Upper lobe of left lung (tissue), 6 donors: Measurements from ENCODE around the gene ACTRT3. TPM values are rescaled to one million over a fixed set of nuclear protein-coding genes. Genes with fewer than 3 reads are reported as not detected.

ENCODE experiments used
- ATAC-seq, 2 donors: fragments of 200-7000 bp; cut with Tn5 transposase; one replicate each; pipeline ENCODE4 v1.9.1; 2022; ENCODE audit warnings: mild to moderate bottlenecking in 2 of 2, moderate library complexity in 2 of 2; ENCODE audit not compliant: low FRiP score in 2 of 2
- DNase-seq, 2 donors: peaks; one replicate each; pipeline ENCODE4 v3.0.0-alpha.2; 2019 to 2020
- H3K27ac ChIP-seq, 4 donors: fragments of 200-600 bp; sonication (generic); one replicate each; pipeline ENCODE4 v1.5.1; 2016 to 2019
- H3K27me3 ChIP-seq, 4 donors: fragments of 200-600 bp; sonication (generic); one replicate each; pipeline ENCODE4 v1.5.1; 2017 to 2019
- H3K36me3 ChIP-seq, 4 donors: fragments of 200-600 bp; sonication (generic); one replicate each; pipeline ENCODE4 v1.5.1; 2016 to 2019
- H3K4me1 ChIP-seq, 4 donors: fragments of 200-600 bp; sonication (generic); one replicate each; pipeline ENCODE4 v1.5.1; 2018 to 2019
- H3K4me3 ChIP-seq, 4 donors: fragments of 200-600 bp; sonication (generic); one replicate each; pipeline ENCODE4 v1.5.1; 2017 to 2019; ENCODE audit warnings: mild to moderate bottlenecking in 2 of 4, moderate library complexity in 1 of 4
- H3K9me3 ChIP-seq, 4 donors: fragments of 200-600 bp; sonication (generic); one replicate each; pipeline ENCODE4 v1.5.1; 2018 to 2019
- CTCF ChIP-seq, 6 experiments: fragments of 450-650 bp in 4 of 6; fragments of 200-600 bp in 2 of 6; sonication (generic) in 2 of 6; IDR thresholded peaks; one replicate each; pipeline ENCODE4 v1.5.1; 2016 to 2019; ENCODE audit warnings: antibody characterized with exemption in 6 of 6
- EP300 ChIP-seq, 4 donors: sonication (generic); formaldehyde crosslinking; IDR thresholded peaks; one replicate each; pipeline ENCODE4 v1.5.1; 2017; ENCODE audit warnings: antibody characterized with exemption in 4 of 4, control low read depth in 2 of 4
- POLR2A ChIP-seq, 4 donors: fragments of 450-650 bp; IDR thresholded peaks; one replicate each; pipeline ENCODE4 v1.5.1; 2016 to 2017; ENCODE audit warnings: antibody characterized with exemption in 4 of 4, mild to moderate bottlenecking in 2 of 4
- POLR2AphosphoS5 ChIP-seq, 2 donors: sonication (generic); formaldehyde crosslinking; IDR thresholded peaks; one replicate each; pipeline ENCODE4 v1.5.1; 2017; ENCODE audit warnings: antibody characterized with exemption in 2 of 2
- WGBS, 2 donors: methylation state at CpG; one replicate each; pipeline ENCODE4 v1.1.5; 2017 to 2018; 5-methylcytosine and 5-hydroxymethylcytosine counted together
- total RNA-seq, 6 donors: library from RNA; depleted of rRNA in 4 of 6; stranded (reverse); fragments of >200 nt in 4 of 6; gene quantifications; one replicate each; pipeline versions ENCODE4 v1.1.0 to v1.2.1, GENCODE V29; 2016 to 2021
- donor health status: DM: no; HTN: no; CAD: no; lungs with moderate emphysema.
- donor health status: DM: no; HTN: yes; CAD: no; lungs with severe emphysema.

Gene ACTRT3
- total RNA-seq, 6 donors from 2014 or later, result 0.55 to 6.3 (median 1.7) TPM

- DNase-seq, result no peak
- TF ChIP-seq CTCF (IDR thresholded peaks at IDR 0.05) (no peak), POLR2A (IDR thresholded peaks at IDR 0.05) (peak in 1 of 4 donors; percentile 35), POLR2AphosphoS5 (IDR thresholded peaks at IDR 0.05) (peak; percentile 2 to 26)
- peaks cover 15 to 27% (median 23%) of the 10 kb centered on the region in 4 donors for H3K4me1 ChIP-seq
- no peaks in the 10 kb centered on the region for H3K27me3 ChIP-seq
- no peaks in the 10 kb centered on the region for H3K9me3 ChIP-seq
- H3K36me3 ChIP-seq, result peaks cover 0 to 18% (median 2%) of the 10 kb centered on the region in 4 donors
- peak overlapping the region; percentile 19 to 78 (median 73) for H3K4me3 ChIP-seq
- H3K27ac ChIP-seq, result peak overlapping the region; percentile 98 to 100 (median 98)
- 0 to 1% methylated on average over 27 of the region's 27 CpGs for WGBS, 2 donors
- peak in 1 of 2 donors; percentile 61 for ATAC-seq
Observed at GRCh38 chr3:169771497-169772304, 2.3 kb upstream of the ACTRT3 start.

DNA sequence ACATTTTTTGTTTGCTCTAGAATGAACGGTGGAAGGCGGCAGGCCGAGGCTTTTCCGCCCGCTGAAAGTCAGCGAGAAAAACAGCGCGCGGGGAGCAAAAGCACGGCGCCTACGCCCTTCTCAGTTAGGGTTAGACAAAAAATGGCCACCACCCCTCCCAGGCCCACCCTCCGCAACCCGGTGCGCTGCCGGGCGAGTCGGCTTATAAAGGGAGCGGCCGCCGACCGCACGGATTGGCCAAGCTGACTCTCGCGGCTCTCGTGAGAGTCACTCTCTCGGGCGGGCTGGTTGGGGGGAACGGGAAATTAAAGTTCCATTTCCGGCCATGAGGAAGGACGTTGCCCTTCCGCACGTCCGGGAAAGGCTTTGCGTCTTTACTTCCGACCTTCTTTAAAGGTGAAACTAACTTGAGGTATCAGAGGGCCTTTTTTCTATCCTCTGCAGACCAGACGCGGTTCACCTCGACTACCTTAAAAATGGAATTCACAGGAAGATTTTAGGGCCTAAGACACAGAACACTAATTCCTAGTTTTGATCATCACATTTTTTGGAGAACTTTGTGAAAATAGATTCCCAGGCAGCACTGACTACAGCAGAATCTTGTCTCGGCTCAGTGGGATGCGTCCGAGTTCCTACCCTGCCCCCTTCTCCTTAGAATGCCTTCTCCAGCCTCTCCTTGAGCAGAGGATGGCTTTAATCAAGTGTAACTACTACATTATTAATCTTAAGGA lies 4.3 kb downstream of the ACTRT3 start, which contains the start of gene TERC:
Gene TERC (minus strand): TSS at position 179 of the 731 bp plus-strand sequence.
- WGBS, 2 donors, result 9 to 15% methylated on average over 28 to 42 of the region's 42 CpGs
- Histone ChIP-seq H3K4me3 (peak within 1 kb of the TSS; percentile 56 to 89 (median 72)), H3K27ac (peak within 1 kb of the TSS; percentile 93 to 99 (median 96)), H3K9me3 (no peaks in the 10 kb centered on the region), H3K27me3 (no peaks in the 10 kb centered on the region), H3K36me3 (no peaks in the 10 kb centered on the region), H3K4me1 (peaks cover 0 to 9% (median 5%) of the 10 kb centered on the region in 4 donors)
- TF ChIP-seq EP300 (IDR thresholded peaks at IDR 0.05), result peak in 1 of 4 donors; percentile 26
- no peak for TF ChIP-seq CTCF (IDR thresholded peaks at IDR 0.05)
- peak; percentile 89 to 97 (median 96) for TF ChIP-seq POLR2A (IDR thresholded peaks at IDR 0.05)
- TF ChIP-seq POLR2AphosphoS5 (IDR thresholded peaks at IDR 0.05), result peak; percentile 95 to 97
- peak; percentile 95 to 96 for ATAC-seq
- peak; percentile 93 to 96 for DNase-seq

- DNase-seq (peak; percentile 71 to 94), ATAC-seq (peak; percentile 78 to 87)
- TF ChIP-seq EP300 (IDR thresholded peaks at IDR 0.05) (no peak), POLR2AphosphoS5 (IDR thresholded peaks at IDR 0.05) (peak; percentile 8 to 16), CTCF (IDR thresholded peaks at IDR 0.05) (peak in 2 of 6 experiments; percentile 12 to 15)
- Histone ChIP-seq H3K27me3 (no peaks in the 10 kb centered on the region), H3K27ac (peak overlapping the region; percentile 93 to 99 (median 96)), H3K4me3 (peak overlapping the region; percentile 56 to 89 (median 72)), H3K36me3 (no peaks in the 10 kb centered on the region), H3K4me1 (peaks cover 0 to 9% (median 5%) of the 10 kb centered on the region in 4 donors), H3K9me3 (no peaks in the 10 kb centered on the region)
- 0 to 3% methylated on average over 11 to 38 of the region's 46 CpGs for WGBS, 2 donors
Observed at GRCh38 chr3:169764312-169764881, 5.0 kb downstream of the ACTRT3 start.

GRCh38 chr3:169760479-169760878 lies 8.9 kb downstream of the ACTRT3 start:
- Histone ChIP-seq H3K27me3 (no peaks in the 10 kb centered on the region), H3K4me1 (peaks cover 0 to 9% (median 5%) of the 10 kb centered on the region in 4 donors), H3K9me3 (no peaks in the 10 kb centered on the region), H3K36me3 (no peaks in the 10 kb centered on the region), H3K4me3 (no peak overlapping the region), H3K27ac (no peak overlapping the region)
- no peak for TF ChIP-seq POLR2AphosphoS5 (IDR thresholded peaks at IDR 0.05)
- TF ChIP-seq CTCF (IDR thresholded peaks at IDR 0.05), result no peak
- no peak for TF ChIP-seq EP300 (IDR thresholded peaks at IDR 0.05)
- 87 to 90% methylated on average over 4 of the region's 4 CpGs for WGBS, 2 donors
- DNase-seq (no peak), ATAC-seq (no peak)
